Nephron progenitor cell (in vitro differentiated cells): ENCODE data around the gene ZNF439.
"Not testable (repeated sequence)": the region's sequence is repeated elsewhere in the genome, so short reads cannot be mapped to it uniquely, and the experiment has no call there.

Experiments
- DNase-seq: peaks from one replicate; pipeline ENCODE4 v3.0.0; 2021
- H3K27ac Mint-ChIP-seq: 2 replicates; pipeline ENCODE4 v1.8.0; 2021; ENCODE audit warnings: mild to moderate bottlenecking, moderate library complexity, mixed read lengths
- H3K27me3 Mint-ChIP-seq: 2 replicates; pipeline ENCODE4 v1.8.0; 2021; ENCODE audit warnings: mild to moderate bottlenecking, low read depth, mixed read lengths; ENCODE audit not compliant: poor library complexity
- H3K36me3 Mint-ChIP-seq: 2 replicates; pipeline ENCODE4 v1.8.0; 2021; ENCODE audit warnings: low read depth, mixed read lengths
- H3K4me1 Mint-ChIP-seq: 2 replicates; pipeline ENCODE4 v1.8.0; 2021; ENCODE audit warnings: mixed read lengths
- H3K4me3 Mint-ChIP-seq: 2 replicates; pipeline ENCODE4 v1.8.0; 2021; ENCODE audit warnings: mild to moderate bottlenecking, moderate library complexity, mixed read lengths
- H3K9me3 Mint-ChIP-seq: 2 replicates; pipeline ENCODE4 v1.8.0; 2021; ENCODE audit warnings: mild to moderate bottlenecking, moderate library complexity, mixed read lengths
- TF ChIP-seq, protein P1 (sequence below): fragments of 200-600 bp; sonication (generic); IDR thresholded peaks from 2 replicates; pipeline ENCODE4 v1.5.0; 2021; ENCODE audit warnings: antibody characterized with exemption

The ZNF439 gene

DNA sequence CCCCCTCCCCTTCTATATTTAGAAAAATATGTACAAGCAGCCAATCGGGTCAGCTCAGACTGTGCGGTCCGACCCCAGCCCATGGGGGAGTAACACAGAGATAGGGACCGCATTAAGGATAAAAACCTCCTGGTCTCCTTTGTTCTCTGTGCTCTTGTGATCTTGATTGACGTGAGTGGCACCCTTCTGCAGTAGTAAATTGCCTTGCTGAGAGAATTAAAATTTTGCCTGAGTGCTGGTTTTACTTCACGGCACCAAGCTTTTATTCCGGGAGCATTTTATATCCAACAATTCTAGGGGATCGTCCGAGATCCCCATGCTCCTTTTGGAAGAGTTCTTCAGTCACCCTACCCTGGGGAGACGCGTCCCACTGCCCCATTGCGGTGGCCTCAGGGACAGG is 32.1 kb downstream of the ZNF439 start:
- TF ChIP-seq, protein P1, sequence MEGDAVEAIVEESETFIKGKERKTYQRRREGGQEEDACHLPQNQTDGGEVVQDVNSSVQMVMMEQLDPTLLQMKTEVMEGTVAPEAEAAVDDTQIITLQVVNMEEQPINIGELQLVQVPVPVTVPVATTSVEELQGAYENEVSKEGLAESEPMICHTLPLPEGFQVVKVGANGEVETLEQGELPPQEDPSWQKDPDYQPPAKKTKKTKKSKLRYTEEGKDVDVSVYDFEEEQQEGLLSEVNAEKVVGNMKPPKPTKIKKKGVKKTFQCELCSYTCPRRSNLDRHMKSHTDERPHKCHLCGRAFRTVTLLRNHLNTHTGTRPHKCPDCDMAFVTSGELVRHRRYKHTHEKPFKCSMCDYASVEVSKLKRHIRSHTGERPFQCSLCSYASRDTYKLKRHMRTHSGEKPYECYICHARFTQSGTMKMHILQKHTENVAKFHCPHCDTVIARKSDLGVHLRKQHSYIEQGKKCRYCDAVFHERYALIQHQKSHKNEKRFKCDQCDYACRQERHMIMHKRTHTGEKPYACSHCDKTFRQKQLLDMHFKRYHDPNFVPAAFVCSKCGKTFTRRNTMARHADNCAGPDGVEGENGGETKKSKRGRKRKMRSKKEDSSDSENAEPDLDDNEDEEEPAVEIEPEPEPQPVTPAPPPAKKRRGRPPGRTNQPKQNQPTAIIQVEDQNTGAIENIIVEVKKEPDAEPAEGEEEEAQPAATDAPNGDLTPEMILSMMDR: no peak
- H3K36me3 Mint-ChIP-seq: no peaks in the 10 kb centered on the region
- H3K27ac Mint-ChIP-seq: no peak overlapping the region
- no peak overlapping the region for H3K4me3 Mint-ChIP-seq
- peaks cover 19% of the 10 kb centered on the region for H3K9me3 Mint-ChIP-seq
- no peak for DNase-seq
- H3K4me1 Mint-ChIP-seq: no peaks in the 10 kb centered on the region
- H3K27me3 Mint-ChIP-seq: peaks cover 18% of the 10 kb centered on the region

DNA sequence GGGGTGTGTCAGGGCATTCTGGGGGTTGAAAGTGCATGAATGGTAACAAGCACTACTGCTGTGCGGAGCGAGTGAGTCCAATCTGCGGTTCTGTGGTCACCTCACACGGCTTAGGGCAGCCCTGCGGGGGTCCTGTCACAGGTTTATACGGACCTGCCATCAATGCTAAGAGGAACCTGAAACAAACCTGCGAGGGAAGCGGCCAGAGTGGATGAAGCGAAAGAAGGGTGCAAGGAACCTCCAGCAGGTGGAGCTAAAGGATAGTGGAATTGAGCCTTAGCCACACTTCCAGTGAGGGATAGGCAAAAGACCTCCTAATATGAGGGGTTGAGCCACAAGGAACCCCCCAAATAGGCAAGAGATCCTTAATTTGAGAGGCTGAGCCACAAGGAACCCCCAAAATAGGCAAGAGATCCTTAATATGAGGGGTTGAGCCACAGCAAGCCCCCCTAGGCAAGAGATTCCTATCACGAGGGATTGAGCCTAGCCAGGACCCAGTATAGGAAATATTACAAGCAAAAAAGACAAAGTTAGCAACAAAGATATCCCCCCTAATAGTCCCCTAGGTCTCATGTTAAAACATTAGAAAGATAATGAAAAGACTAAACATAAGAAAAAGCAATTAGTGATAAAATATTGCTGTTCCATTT is 32.8 kb downstream of the ZNF439 start:
- Mint-ChIP-seq H3K27me3 (peaks cover 15% of the 10 kb centered on the region), H3K4me1 (no peaks in the 10 kb centered on the region), H3K27ac (no peak overlapping the region), H3K4me3 (no peak overlapping the region), H3K36me3 (peaks cover 1% of the 10 kb centered on the region), H3K9me3 (peaks cover 21% of the 10 kb centered on the region)
- TF ChIP-seq, protein P1: peak; percentile 73
- peak; percentile 73 for DNase-seq

DNA sequence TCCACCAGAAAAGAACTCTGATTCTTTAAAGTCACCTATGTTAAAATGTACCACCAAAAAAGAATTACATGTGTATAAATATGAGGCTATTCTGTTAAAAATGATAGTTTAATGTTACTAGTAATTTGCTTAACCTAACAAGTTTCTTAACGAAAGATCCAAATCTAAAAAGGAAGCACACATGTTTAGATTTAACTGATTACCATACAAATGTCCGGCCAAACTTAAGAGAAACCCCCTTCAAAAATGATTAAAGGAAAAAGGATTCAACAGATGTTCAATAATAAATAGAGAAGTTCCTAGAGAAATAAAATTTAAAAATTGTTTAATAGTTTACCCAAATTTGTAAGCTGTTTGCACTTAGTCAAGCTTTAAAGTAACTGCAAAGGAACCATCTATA is 34.1 kb downstream of the ZNF439 start:
- Mint-ChIP-seq H3K4me3 (no peak overlapping the region), H3K27ac (no peak overlapping the region), H3K36me3 (peaks cover 8% of the 10 kb centered on the region), H3K9me3 (peaks cover 27% of the 10 kb centered on the region), H3K27me3 (peaks cover 16% of the 10 kb centered on the region), H3K4me1 (peaks cover 9% of the 10 kb centered on the region)
- TF ChIP-seq, protein P1: no peak
- no peak for DNase-seq

DNA sequence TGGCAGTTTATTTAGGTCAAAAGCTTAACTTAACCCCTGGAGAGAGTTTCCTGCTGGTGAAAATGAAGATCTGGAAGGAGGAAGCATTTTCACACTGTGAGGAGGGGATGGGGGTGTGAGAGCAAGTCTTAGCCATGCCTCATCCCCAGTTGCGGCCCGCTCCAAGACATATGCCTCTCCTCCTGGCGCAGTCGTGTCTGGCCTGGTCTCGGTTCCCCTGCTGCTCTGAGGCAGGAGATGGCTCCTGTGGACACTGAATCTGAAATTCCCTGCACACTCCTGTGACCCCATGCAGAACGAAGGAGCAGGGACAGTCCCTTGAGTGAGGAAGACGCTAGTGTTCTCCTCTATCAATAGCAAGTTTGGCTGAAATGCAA is 38.7 kb downstream of the ZNF439 start:
- DNase-seq: no peak
- Mint-ChIP-seq H3K36me3 (peaks cover 54% of the 10 kb centered on the region), H3K27ac (peak overlapping the region; percentile 99), H3K9me3 (peaks cover 58% of the 10 kb centered on the region), H3K4me1 (peaks cover 30% of the 10 kb centered on the region), H3K4me3 (peak overlapping the region; percentile 95), H3K27me3 (peaks cover 13% of the 10 kb centered on the region)
- TF ChIP-seq, protein P1: no peak

DNA sequence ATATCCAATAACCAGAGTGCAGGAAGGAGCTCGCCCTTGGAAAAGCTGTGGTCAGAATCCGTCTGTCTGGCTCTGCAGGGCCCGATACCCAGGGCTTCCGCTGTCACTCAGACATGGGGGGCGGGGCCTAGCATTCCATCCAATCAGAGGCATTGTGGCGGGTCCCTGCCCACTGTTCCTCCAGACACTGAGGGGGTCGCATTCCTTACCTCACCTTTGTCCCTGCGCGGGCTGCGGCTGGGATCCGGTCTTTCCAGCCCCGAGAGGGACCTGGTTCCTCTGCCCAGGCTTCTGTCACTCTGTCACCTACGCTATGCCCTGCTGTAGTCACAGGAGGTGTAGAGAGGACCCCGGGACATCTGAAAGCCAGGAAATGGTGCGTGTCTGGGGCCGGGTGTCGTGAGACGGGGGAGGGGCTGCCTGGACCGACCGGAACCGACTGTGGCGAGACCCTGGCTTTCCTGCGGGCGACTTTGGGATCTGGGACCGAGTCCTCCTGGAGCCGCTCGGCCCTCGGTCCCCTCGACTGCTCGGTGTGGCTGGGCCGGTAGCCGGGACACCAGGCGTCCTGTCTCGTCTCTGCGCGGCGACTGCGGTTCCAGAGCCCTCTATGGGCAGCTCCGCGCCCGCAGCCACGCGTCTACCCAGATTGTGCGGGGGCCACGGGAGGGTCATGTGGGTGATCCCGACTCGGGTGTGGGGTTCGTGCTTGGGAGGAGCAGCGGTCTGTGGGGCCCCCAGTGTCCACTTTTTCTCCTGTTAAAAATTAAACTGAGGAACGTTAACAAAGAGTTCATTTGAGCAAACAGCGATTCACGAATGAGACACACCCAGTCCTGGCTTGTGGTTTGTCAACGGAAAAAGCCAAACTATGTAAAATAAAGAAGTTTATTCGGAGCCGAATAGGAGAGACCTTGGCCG is 39.3 kb downstream of the ZNF439 start, which contains the start of gene ZNF69:
TSS of gene ZNF69 (plus strand) at position 172 of the 921 bp plus-strand sequence. CDS start at position 314, 142 bp downstream.
- peak; percentile 94 for DNase-seq
- Mint-ChIP-seq H3K4me1 (peaks cover 30% of the 10 kb centered on the region), H3K4me3 (peak within 1 kb of the TSS; percentile 95), H3K9me3 (peaks cover 64% of the 10 kb centered on the region), H3K27ac (peak within 1 kb of the TSS; percentile 99), H3K36me3 (peaks cover 61% of the 10 kb centered on the region), H3K27me3 (peaks cover 9% of the 10 kb centered on the region)
- TF ChIP-seq, protein P1: no peak

DNA sequence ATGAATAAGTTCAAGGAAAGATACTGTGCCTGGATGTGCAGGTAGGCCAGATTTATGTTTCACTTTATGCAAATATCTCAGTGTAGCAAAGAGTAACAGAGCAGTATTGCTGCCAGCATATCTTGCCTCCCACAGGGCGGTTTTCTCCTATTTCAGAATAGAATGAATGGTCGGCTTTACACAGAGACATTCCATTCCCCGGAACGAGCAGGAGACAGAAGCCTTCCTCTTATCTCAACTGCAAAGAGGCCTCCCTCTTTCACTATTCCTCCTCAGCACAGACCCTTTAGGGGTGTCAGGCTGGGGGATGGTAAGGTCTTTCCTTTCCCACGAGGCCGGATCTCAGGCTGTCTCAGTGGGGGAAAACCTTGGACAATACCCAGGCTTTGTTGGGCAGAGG is 41.4 kb downstream of the ZNF439 start:
- H3K36me3 Mint-ChIP-seq: peaks cover 81% of the 10 kb centered on the region
- DNase-seq, H3K27me3 Mint-ChIP-seq, H3K27ac Mint-ChIP-seq: not testable (repeated sequence)
- peaks cover 85% of the 10 kb centered on the region for H3K9me3 Mint-ChIP-seq
- peaks cover 30% of the 10 kb centered on the region for H3K4me1 Mint-ChIP-seq
- H3K4me3 Mint-ChIP-seq: peak overlapping the region; percentile 95
